HG02938 (cell line): ENCODE measurements around the gene MACIR.

Experiments
- ATAC-seq: cut with Tn5 transposase; IDR thresholded peaks from one replicate; pipeline ENCODE4 v1.9.1; 2021; ENCODE audit warnings: mild to moderate bottlenecking, moderate library complexity; ENCODE audit not compliant: unreplicated experiment

MACIR gene

GRCh38 chr5:103289024-103289423 is 30.5 kb downstream of the MACIR start:
- no peak for ATAC-seq

- no peak for ATAC-seq
These were observed 32.3 kb downstream of the MACIR start for GRCh38 chr5:103290846-103291245.

- ATAC-seq, result no peak
These were observed 33.0 kb downstream of the MACIR start for GRCh38 chr5:103291606-103292005.

GRCh38 chr5:103293099-103293498 is 34.5 kb downstream of the MACIR start:
- ATAC-seq, result no peak

GRCh38 chr5:103293719-103294118 is 35.2 kb downstream of the MACIR start:
- ATAC-seq, result no peak

GRCh38 chr5:103294906-103295305 is 36.3 kb downstream of the MACIR start:
- ATAC-seq, result no peak

GRCh38 chr5:103295424-103295823 is 36.9 kb downstream of the MACIR start:
- ATAC-seq, result no peak

GRCh38 chr5:103295871-103296270 is 37.3 kb downstream of the MACIR start:
- ATAC-seq, result no peak

GRCh38 chr5:103298117-103298516 is 39.6 kb downstream of the MACIR start:
- no peak for ATAC-seq

GRCh38 chr5:103298607-103299188 is 40.1 kb downstream of the MACIR start:
- ATAC-seq, result no peak

GRCh38 chr5:103305809-103306208 is 47.2 kb downstream of the MACIR start:
- no peak for ATAC-seq

GRCh38 chr5:103307470-103307869 is 48.9 kb downstream of the MACIR start:
- ATAC-seq, result no peak

- ATAC-seq, result no peak
These were observed 50.2 kb downstream of the MACIR start for GRCh38 chr5:103308774-103309173.

- ATAC-seq, result no peak
These were observed 54.5 kb downstream of the MACIR start for GRCh38 chr5:103313056-103313455.

- no peak for ATAC-seq
These were observed 56.9 kb downstream of the MACIR start for GRCh38 chr5:103315455-103315854.

GRCh38 chr5:103327451-103327850 is 68.9 kb downstream of the MACIR start:
- no peak for ATAC-seq

- no peak for ATAC-seq
These were observed 69.3 kb downstream of the MACIR start for GRCh38 chr5:103327893-103328292.
